HG03432 (cell line): ENCODE measurements around the gene PHETA1.

ENCODE experiments used
- ATAC-seq: cut with Tn5 transposase; IDR thresholded peaks from one replicate; pipeline ENCODE4 v1.9.1; 2021; ENCODE audit warnings: mild to moderate bottlenecking, moderate library complexity; ENCODE audit not compliant: unreplicated experiment

The PHETA1 gene, protein sequence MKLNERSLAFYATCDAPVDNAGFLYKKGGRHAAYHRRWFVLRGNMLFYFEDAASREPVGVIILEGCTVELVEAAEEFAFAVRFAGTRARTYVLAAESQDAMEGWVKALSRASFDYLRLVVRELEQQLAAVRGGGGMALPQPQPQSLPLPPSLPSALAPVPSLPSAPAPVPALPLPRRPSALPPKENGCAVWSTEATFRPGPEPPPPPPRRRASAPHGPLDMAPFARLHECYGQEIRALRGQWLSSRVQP

DNA sequence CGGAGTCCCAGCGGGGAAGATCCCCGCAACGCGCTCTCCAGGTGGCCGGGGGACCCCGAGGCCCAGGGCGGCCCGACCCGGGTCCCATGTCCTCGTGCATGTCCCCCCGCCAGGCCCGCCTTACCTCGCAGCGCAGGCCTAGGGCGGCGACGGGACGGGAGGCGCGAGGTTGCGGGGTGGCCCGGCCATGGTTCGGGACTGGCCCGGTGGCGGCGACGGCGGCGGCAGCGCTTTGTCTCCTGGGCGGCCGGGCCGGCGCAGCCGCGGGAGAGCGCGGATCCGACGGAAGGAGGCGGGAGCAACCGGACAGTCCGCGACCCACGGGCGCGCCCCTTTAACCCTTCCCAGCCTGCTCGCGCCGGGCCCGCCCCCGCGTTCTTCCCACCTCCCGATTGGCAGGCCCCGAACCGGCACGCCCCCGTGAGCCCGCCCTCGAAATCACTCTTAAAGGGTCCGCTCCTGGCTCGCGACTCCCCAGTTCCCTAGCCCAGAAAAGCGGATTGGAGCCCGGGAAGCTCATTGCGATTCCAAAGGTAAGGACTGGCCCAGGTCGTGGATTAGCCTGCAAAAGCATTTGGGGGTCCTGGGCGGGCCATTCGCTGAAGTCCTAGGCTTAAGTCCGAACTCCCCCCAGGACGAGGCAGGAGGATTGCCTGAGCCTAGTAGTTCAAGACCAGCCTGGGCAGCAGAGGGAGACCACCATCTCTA lies at the start of gene PHETA1:
Gene PHETA1, minus strand, starts transcription at position 308 of the 708 bp plus-strand sequence. CDS start 5,668 bp downstream, outside the sequence.
- ATAC-seq: peak; percentile 95

GRCh38 chr12:111418594-111418880 lies 49.6 kb upstream of the PHETA1 start:
- no peak for ATAC-seq

GRCh38 chr12:111417784-111418593 lies 49.1 kb upstream of the PHETA1 start:
- no peak for ATAC-seq

DNA sequence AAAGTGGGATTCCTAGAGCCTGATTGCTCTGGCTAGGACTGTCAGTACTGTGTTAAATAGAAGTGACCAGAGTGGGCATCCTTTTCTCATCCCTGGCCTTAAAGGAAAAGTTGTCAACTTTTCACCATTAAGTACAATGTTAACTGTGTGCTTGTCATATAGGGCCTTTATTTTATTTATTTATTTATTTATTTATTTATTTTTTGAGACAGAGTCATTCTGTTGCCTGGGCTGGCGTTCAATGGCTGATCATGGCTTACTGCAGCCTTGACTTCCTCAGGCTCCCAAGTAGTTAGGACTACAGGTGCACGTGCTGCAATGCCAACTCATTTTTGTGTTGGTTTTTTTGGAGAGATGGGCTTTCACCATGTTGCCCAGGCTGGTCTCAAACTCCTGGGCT lies 48.4 kb upstream of the PHETA1 start:
- no peak for ATAC-seq

- ATAC-seq: no peak
These were observed 45.9 kb upstream of the PHETA1 start for GRCh38 chr12:111414711-111415252.

DNA sequence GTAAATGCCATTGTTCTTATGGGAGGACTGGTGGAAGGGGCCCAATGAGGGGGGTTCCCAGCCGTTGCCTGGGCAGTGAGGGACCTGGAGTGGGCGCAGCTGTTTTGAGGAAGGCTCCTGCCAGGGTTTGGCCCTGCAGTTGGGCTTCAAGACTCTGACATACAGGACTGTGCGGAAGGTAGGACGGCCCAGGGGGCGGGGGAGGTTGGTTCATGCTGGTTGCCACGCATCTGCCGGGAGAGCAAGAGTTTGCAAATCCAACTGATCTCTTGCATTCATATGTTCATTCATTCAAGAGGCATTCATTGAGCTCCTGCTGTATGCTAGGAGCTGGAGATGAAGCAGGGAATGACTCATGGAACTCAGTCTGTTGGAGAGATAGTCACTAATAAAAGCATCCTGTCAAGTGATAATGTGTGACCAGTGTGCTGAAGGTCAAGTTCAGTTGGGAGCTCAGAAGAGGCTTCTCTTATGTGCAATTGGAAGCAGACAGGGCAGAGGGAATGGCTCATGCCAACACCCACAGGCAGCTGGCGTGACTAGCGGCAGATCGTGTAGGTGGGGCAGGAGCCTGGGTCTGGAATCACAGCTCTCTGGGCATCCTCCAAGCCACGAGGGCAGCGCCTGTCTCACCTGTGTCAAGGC lies 44.7 kb upstream of the PHETA1 start:
- no peak for ATAC-seq

- ATAC-seq: no peak
These were observed 44.0 kb upstream of the PHETA1 start for GRCh38 chr12:111412830-111413441.

GRCh38 chr12:111412007-111412829 lies 43.3 kb upstream of the PHETA1 start:
- ATAC-seq: no peak

DNA sequence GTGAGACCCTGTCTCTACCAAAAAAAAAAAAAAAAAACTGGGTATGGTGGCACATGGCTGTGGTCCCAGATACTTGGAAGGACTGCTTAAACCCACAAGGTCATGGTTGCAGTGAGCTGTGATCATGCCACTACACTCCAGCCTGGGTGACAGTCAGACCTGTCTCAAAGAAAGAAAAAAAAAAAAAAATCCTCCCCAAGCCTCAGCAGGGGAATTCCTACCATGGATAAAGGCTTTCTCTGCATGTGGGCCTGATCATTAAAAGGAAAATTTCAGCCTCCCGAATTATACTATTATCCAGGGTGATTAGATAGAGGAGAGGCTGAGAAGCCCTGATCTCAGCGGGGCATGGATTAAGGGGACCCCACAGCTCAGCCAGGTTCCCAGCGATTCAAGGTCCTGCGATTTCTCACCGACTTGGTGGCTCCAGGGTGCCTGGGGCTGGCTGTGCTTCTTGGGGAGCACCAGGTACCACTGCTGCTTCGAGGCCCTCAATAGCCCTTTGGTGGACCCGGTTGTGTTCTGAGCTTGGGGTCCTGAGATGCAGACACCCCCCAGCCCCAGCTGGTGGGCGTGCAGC lies 42.4 kb upstream of the PHETA1 start:
- no peak for ATAC-seq

GRCh38 chr12:111410431-111411184 lies 41.7 kb upstream of the PHETA1 start:
- ATAC-seq: no peak

DNA sequence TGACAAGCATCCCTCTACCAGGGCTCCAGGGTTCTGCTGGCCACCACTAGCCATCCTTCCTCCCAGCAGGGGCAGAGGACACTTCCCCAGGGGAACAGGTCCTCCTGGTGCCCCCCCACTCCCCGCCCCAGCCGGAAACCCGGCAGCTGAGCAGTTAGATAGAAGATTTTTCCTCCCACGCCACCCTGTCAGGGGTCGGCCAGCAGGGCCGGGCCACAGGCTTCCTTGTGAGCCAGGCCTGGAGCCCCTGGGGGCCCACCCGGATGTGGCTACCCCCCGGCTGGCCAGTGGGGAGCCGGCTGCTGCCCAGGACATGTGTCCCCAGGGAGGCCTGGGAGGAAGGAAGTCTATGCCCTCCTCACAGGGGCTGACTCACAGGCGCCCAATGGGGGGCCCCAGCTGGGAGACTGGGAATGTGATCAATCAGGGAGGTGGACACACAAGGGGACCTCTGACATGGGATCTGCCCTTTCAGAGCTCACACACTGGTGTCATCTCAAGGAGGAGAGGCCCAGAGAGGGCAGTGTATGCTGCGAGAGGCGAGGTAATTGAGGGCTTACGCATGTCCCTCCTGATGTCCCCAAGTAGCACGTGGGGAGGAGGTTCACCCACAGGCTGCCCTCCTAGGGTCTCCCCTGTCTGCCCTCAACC lies 41.0 kb upstream of the PHETA1 start:
- no peak for ATAC-seq

DNA sequence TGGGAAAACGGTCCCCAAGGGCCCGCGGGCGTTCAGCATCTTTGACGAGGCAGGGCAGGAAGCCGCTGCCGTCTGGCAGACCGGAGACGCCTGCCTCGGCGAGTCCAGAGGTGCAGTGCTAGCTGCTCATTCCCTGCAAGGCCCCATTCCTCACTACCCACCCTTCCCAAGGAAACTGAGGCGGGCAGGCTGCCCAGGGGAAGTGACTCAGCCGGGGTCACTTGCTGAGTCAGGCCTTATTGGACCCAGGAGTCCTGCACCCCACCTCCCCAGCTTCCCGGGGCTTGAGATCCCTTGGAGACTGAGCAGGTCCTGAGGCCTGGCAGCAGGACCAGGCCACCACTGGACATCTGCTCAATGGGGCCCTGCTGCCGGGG lies 40.5 kb upstream of the PHETA1 start:
- ATAC-seq: no peak

DNA sequence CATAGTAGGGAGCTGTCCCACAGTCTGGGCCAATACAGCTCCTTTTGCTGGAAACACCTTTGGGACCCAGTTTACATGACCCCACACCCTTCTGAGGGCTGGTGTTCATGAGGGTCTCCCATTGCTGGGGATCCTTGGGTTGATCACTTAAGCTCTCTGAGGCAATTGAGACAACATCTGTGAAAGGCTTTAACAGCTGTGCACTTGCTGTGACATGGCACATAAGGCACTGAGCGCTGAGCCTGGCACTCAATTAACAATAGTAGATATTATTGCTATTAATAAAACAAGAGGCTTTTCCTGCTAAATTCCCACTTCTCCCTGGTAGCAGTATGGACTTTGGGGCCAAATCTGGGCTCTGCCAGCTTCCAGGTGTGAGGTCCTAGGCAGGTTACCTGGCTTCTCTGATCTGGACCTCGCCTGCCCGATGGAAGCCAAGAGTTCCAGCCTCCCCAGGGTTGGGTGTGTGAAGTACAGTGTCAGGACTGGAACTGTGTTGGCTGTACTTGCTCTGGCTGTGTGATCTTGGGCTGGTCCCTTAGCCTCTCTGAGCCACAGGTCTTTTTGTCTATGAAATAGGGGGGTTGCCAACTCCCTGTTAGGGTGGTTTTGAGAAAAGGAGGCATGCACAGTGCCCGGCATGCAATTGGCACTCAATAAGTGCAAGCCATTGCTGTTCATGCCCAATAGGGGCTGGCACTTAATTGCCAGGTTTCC lies 39.9 kb upstream of the PHETA1 start:
- ATAC-seq: no peak

GRCh38 chr12:111408116-111408440 lies 39.2 kb upstream of the PHETA1 start:
- no peak for ATAC-seq

DNA sequence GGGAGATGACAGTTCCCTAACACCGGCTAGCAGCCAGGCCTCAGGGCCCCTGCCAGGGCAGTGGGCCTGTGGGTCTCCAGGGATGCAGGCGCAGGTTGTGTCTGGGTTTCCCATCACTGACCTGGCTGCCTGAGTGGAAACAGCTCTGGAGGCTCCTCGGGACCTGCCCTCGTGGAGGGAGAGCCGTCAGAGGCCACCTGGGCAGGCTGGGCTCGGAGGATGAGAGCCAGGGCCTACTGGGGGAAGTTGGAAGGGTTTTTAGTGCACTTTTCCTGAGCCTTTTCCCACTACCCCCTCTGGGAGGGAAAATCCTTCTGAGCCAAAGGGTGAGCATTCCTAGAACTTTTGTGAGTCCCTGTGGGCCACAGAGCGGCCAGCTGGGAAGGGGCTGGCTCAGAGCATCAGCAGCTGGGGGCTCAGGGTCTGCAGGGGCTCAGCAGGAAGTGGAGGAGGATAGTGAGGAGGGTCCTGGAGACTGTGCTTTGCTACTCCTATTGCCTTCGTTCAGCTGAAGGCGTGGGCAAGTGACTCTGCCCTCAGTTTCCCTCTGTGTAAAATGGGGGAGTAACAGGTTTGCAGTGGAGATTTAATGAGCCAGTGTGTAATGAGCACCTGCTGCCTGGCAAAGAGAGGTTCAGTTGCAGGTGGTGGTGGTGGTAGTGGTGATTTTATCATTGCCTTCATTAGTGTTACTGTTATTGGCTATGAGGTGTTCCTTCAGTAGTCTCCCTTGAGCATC lies 38.7 kb upstream of the PHETA1 start:
- ATAC-seq: no peak

GRCh38 chr12:111406474-111407376 lies 37.8 kb upstream of the PHETA1 start:
- ATAC-seq: no peak
